GM19328 (cell line): ENCODE data around the gene RRAGC.

Source experiments
- ATAC-seq: cut with Tn5 transposase; IDR thresholded peaks from one replicate; pipeline ENCODE4 v1.9.1; 2021; ENCODE audit warnings: mild to moderate bottlenecking, moderate library complexity; ENCODE audit not compliant: unreplicated experiment

The RRAGC gene, protein sequence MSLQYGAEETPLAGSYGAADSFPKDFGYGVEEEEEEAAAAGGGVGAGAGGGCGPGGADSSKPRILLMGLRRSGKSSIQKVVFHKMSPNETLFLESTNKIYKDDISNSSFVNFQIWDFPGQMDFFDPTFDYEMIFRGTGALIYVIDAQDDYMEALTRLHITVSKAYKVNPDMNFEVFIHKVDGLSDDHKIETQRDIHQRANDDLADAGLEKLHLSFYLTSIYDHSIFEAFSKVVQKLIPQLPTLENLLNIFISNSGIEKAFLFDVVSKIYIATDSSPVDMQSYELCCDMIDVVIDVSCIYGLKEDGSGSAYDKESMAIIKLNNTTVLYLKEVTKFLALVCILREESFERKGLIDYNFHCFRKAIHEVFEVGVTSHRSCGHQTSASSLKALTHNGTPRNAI

DNA sequence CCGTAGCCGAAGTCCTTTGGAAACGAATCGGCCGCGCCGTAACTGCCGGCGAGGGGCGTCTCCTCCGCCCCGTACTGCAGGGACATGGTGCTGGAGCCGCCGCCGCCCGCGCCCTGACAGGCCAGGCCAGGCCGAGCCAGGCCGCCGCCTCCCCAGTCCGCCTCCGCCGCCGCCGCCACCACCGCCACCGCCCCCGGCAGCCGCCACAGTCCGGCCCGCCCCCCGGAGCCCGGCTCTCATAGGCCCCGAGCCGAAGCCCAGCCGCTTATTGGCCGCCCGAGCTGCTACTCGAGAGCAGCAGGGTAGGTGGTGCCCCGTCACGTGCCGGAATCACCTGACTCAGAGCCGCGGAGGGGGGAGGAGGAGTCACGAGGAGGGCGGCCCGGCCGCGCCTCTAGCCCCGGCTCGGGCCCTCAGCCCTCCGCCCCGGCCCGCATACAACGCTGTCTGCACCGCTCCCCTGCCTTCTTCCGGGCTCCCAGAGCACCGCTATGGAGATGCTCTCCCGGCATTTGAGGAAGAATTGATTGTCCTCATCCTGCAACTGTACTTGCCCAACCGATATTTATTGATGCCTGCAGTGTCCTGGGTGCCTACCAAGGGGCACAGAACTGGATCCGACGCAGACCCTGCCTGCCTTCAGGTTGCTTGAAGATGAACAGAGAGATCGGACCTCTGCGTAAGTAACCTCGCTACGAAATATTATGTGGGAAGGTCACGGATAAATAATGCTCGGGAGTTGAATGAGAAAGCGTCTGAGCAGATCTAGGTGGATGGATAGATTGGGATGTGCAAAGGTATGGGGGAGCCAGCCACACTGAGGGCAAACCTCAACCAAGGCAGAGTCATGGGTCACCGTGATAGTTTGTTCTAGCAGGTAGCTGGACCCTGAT lies at the start of gene RRAGC:
Gene RRAGC, minus strand, starts transcription at position 212 of the 893 bp plus-strand sequence. Its CDS starts 126 bp downstream, at position 86.
- ATAC-seq: peak; percentile 98

DNA sequence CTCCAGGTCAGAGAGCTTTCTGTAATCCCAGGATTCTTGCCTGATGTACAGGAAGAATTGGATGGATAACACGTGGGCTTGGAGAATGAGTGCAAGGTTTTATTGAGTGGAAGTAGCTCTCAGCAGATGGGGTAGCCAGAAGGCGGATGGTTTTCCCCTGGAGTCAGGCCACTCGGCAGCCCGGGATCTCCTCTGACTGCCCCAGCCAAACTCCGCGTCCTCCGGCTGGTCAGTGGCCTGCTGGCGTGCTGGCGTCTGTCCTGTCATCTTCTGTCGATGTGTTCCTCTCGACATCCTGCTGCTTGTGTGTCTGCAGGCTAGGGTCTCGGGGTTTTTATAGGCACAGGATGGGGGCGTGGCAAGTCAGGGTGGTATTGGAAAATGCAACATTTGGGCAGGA lies 49.2 kb upstream of the RRAGC start:
- no peak for ATAC-seq

DNA sequence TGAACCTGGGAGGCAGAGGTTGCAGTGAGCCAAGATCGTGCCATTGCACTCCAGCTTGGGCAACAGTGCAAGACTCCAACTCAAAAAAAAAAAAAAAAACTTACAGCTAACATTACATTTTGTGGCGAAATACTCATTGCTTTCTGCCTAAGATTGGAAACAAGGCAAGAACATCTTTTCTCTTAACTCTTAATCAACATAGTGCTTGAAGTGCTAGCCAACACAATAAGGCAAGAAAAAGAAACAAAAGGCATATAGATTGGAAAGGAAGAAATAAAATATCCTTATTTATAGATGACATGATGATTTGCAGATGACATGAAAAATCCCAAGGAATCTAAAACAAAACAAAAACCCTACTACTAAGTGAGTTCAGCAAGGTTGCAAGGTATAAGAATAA lies 46.4 kb upstream of the RRAGC start:
- ATAC-seq: no peak

DNA sequence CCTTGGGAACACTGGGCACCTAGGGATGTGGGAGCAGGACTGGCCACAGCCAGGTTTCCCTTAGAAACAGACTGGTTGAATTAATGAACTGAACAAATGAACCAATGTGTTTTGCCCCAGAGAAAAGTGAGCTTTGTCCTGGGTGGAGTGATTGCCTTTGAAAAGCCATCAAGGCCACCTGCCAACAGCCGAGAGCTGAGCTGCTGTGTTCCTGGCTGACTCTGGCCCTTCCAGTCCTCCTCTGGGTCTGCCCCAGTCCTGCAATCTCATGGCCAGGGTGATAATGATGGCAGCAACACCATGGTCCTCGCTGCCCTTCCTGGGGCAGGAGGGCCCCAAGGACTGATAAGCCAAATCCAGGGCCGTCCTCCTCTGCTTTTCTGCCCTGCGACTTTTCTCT lies 40.0 kb upstream of the RRAGC start:
- no peak for ATAC-seq

DNA sequence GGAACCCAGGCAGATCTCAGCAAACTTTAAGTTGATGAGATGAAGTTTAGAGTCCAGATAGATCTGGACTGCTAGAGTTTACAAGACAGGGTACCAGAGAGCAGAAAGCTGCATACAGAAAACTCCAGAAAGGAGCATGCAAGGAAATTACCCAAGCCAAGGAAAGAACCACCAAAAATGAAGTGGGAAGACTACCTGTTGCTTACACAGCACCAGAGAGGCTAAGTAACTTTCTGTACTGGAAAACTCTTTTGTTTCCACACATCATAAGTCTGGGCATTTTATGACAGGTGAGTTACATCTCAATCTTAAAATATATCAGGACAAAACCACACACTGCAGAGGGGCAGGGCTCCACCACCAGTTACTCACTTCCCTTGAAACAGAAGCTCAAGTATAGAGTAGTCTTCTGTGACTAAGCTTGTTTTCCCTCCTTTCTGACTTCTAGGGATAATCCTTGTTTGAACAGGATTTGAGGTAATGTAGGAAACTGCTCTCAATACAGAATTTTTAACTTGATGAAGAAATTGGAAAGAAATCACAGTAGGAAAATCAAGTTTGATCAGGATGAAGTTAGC lies 39.2 kb upstream of the RRAGC start:
- ATAC-seq: no peak

DNA sequence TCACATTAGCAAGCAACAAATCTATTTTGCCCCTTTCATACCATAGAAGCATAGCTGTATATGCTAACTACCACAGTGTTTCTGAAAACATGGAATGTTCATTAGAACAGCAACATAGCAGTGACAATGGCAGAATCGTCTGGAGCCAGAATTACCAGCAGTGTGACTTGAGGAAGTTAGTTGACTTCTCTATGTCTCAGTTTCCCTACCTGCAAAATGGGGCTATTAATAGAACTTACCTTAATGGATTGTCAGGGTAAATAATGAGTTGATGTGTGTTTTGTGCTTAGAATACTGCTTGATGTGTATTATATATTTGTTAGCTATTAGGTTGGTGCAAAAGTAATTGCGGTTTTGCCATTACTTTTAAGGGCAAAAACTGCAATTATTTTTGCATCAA lies 36.6 kb upstream of the RRAGC start:
- ATAC-seq: no peak

DNA sequence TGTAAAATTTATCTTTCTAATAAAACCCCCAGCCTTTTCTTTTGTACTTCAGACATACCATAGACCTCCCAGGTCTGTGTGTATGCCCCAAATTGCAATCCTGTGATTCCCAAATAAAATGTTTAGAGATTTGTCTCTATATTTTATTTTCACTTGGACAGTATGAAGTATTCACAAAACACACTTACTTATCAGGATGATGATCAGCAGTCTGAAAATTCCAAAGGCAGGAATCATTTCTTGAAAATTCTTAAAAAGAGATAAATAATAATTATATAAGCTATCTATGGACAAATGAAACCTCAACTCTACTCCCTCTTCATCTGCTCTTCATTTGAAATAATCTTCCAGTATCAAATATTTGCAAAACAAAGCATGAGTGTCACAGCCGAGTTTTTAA lies 33.4 kb upstream of the RRAGC start:
- ATAC-seq: no peak

DNA sequence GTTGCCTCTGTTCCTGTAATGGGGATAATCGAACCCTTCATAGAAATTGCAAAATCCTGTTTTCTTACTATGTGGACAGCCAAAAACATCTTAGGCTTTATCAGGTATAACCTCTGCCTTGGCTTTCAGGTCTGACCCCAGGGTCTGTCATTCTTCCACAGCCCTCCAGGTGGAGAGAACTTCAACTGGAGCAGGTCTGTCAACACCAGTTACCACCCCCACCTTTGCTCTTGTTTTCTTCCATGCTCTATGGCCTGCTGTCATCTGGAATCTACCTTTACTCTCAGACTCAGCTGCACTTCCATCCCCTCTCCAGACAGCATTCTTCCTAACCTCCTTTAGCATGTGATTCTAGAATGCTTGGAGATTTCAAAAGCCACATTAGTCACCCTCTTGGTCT lies 32.2 kb upstream of the RRAGC start:
- no peak for ATAC-seq

DNA sequence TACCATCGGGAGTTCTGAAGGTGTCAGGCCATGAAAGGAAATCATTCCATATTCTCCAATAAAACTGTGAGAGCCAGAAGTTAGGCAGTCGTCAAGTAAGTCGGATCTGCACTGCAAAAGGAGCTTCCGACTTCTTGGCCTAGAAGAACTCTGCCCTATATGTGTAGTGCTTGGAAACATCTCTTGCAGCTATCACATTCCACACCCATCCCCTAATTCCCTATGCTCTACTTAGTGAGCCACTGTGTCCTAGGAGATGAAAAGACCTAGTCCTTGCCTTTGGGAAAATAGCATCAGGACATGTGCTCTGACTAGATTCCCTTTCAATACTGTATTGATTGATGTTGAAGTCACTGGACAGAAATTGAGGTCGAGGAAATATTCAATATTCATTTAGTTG lies 30.0 kb upstream of the RRAGC start:
- no peak for ATAC-seq

DNA sequence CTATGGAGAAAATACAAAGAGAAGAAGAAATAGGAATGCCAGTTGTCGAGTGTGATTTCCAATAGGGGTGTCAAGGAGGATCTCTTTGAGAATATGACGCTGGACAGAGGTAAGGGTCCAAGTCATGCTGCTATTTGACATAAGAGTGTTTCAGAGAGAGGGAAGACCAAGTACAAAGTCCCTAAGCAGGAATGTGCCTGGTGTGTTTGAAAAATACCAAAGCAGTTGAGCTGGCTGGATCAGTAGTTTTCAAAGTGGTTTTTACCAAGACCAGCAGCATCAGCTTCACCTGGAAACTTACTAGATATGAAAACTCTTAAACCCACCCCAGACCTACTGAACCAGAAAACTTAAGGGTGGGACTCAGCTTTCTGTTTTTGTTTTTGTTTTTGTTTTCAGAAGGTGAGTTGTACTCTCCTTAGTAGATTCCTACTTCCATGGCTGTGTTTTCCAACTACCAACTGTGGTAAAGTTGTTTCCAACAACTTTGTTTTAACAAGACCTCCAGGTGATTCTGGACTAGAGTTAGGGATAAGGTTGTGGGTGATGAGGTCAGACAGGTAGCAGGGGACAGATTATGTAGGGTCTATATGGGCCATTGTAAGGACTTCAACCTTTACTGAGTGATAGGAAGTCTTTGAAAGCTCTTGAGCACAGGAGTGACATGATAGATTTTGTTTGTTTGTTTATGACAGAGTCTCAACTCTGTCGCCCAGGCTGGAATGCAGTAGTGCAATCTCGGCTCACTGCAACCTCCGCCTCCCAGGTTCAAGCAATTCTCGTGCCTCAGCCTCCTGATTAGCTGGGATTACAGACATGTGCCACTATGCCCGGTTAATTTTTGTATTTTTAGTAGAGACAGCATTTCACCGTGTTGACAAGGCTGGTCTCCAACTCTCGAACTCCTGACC lies 29.1 kb upstream of the RRAGC start:
- ATAC-seq: no peak

DNA sequence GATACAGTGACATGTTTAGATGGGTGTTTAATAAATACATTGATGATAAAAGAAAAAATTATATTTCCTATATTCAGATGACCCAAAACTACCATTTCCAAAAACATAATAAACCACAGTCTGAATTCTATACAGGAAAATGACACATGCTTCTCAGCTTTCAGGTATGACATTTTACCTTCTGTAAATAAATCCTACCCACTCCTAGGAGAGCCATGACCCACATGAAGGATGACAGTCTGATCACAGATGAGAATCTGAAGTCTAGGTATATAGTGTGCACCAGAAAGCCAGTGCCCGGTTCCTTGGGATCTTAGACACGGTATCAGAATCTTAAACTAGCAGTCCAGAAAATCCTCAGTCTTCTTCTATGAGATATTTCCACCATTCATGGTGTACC lies 25.5 kb upstream of the RRAGC start:
- no peak for ATAC-seq

DNA sequence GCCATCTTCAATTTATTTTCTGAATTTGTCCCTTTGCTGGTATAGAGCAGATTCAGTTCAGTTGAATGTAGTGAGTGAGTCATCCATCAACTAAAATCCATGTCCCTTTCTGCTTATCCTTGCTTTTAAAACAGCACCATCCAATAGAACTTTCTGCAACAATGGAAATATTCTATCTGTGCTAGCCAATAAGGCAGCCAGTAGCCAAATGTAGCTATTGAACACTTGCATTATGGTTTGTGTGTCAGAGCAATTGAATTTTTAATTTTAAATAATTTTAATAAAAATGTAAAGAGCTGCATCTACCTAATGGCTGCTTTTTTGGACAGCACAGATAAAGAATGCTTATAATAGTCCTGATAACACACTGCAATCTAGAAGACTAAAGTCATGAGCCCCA lies 21.9 kb upstream of the RRAGC start, which contains the start of gene GJA9:
Gene GJA9, minus strand, starts transcription at position 101 of the 400 bp plus-strand sequence. CDS start 5,489 bp downstream, outside the sequence.
- ATAC-seq: no peak

DNA sequence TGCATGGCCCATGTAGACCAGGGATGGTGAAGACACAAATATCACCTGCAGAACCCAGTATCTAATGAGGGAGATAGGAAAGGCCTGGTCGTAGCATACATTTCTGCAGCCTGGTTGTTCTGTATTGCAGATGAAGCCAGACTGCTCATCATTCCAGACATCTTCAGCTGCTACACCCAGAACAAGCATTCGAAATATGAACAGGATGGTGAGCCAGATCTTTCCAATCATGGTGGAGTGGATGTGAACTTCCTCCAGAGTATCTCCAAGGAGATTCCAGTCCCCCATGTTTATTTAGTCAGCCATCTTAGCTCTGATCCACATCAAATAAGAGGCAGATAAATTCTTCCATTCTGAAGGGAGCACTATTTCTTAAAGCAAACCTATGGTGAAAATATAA lies 16.2 kb upstream of the RRAGC start:
- ATAC-seq: no peak

DNA sequence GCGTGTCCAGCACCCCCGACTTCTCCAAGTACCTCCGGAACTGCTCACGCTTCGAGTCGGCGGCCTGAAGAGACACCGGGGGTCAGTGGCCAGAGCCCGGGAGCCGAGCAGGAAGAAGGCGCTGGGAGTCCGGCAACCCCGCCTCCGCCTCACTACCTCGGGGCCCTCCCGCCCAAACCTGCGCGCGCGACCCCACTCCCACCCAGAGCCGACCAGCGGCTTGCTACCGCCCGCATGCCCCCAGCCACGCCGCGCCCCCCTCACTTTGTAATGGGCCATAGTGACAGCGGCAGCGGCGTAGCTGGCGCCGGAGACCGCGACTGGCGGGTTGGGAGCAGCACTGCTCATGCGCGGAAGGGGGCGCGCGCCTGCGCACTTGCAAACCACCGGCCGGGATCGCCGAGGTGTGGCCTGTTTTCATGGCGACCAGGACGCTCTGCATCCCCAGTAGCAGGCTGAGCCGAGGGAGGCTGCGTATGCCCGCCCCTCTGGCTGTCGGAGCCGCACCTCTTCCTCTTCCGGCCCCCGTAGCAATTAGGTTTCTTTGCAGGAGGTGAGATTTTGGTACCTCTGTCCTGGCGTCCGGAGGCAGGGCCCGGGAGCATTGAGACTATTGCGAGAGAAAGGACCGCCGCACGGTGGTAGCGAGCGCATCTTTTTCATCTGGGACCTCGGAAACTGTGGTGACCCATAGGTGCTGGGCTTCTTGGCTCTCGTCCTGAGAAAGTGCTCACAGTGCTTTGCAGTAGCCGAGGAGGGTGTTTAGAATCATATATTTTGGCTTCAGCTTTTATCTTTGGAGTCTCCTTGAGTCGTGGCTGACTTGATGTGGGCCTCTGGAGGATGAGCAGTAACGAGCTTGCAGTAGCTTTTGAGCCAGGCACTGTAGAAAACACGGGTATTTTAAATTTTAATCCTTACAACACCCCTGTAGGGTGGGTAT lies 13.7 kb upstream of the RRAGC start, which contains the start of gene MYCBP:
Gene MYCBP, minus strand, starts transcription at position 322 of the 943 bp plus-strand sequence. Its CDS starts 43 bp downstream, at position 279.
- ATAC-seq: peak; percentile 98

DNA sequence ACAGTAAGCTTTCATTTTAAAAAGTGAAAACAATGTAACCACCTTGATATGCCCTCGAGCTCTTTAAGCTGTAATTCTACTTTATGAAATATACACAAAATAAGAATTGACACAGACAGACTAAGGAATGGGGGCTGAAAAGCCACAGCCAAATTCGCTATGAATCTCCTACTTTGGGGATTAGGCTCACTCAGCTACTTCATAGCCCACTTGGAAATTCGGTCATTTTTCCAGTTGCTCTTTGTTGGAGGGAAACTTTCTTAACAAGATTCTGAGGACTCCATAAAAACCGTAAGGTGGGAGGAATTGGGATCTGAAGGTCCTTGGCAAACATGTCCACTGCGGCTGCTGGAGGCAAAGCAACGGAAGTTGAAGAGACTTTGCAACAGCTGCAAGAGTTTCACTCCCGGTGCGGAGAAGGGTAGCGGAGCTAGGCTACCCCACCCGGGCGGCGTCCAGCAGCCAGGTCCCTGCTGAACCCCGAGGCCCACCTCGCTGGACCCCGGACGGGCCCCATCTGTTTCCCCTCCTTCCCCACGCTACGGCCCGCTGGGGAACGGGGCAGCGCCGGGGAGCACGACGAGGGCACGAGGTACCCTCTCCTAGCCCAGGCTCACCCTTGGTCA lies 12.9 kb upstream of the RRAGC start:
- ATAC-seq: peak; percentile 4

DNA sequence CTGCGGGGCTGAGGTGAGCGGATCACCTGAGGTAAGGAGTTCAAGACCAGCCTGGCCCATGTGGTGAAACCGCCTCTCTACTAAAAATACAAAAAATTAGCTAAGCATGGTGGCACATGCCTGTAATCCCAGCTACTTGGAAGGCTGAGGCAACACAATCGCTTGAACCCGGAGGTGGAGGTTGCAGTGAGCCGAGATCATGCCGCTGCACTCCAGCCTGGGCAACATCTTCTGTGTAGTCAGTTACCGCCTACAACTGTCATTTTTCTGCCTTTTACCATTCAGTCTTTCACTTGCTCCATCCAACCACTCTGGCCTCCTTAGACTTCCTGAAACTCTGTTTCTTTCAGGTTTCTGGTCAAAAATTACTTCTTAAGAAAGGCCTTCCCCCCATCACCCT lies 11.4 kb upstream of the RRAGC start:
- no peak for ATAC-seq

DNA sequence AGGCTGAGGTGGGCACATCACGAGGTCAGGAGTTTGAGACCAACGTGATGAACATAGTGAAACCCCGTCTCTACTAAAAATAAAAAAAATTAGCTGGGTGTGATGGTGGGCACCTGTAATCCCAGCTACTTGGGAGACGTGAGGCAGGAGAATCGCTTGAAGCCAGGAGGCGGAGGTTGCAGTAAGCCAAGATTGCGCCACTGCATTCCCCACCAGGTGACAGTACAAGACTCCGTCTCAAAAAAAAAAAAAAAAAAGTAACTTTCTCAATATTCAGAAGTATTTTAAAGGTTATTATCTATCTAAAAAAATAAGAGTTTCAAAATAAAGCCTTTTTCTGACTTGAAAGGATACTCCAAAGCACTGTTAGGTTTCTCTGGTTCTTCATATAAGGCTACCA lies 7.6 kb upstream of the RRAGC start:
- ATAC-seq: no peak

DNA sequence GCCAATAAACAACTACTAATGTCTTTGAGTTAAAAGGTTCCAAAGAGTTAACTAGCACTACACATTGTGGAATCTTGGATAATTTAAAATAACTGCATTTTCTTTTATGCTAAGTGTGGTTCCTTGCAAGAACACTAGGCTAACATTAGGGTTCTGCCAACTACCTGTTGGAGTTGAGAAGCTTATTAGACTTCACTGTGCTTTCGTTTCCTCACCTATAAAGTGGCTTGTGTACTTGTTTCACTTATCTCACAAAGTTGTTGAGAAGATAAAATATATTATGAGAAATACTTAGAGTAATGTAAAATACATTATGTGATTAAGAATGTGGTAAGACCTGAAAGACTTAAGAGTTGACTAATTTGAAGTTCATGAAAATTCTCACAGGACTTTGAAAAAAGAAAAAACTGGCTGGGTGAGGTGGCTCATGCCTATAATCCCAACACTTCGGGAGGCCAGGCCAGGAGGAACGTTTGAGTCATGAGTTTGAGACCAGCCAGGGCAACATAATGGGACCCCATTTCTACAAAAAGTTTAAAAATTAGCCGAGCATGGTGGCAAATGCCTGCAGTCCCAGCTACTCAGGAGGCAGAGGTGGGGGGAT lies 5.6 kb upstream of the RRAGC start:
- ATAC-seq: no peak

DNA sequence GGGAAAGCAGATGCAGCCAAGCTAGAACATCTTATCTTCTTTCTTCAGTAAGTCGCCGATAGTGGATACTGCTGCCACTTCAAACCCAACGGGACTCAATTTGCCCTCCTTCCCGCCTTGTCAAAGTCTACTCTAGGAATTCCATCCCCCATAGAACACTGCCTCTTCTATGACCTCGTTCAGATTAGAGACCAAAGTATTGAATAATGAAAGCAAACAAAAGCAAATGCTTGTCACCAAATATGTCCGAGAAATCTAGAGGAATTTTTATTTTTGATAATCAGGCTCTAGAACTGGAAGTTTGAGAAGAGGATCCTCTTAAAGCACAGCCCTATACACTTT lies 853 bp upstream of the RRAGC start:
- ATAC-seq: no peak
